Measurements from ENCODE around the gene WDHD1.
"Not testable (repeated sequence)": the region's sequence is repeated elsewhere in the genome, so short reads cannot be mapped to it uniquely, and the experiment has no call there.

WDHD1 gene, protein sequence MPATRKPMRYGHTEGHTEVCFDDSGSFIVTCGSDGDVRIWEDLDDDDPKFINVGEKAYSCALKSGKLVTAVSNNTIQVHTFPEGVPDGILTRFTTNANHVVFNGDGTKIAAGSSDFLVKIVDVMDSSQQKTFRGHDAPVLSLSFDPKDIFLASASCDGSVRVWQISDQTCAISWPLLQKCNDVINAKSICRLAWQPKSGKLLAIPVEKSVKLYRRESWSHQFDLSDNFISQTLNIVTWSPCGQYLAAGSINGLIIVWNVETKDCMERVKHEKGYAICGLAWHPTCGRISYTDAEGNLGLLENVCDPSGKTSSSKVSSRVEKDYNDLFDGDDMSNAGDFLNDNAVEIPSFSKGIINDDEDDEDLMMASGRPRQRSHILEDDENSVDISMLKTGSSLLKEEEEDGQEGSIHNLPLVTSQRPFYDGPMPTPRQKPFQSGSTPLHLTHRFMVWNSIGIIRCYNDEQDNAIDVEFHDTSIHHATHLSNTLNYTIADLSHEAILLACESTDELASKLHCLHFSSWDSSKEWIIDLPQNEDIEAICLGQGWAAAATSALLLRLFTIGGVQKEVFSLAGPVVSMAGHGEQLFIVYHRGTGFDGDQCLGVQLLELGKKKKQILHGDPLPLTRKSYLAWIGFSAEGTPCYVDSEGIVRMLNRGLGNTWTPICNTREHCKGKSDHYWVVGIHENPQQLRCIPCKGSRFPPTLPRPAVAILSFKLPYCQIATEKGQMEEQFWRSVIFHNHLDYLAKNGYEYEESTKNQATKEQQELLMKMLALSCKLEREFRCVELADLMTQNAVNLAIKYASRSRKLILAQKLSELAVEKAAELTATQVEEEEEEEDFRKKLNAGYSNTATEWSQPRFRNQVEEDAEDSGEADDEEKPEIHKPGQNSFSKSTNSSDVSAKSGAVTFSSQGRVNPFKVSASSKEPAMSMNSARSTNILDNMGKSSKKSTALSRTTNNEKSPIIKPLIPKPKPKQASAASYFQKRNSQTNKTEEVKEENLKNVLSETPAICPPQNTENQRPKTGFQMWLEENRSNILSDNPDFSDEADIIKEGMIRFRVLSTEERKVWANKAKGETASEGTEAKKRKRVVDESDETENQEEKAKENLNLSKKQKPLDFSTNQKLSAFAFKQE

DNA sequence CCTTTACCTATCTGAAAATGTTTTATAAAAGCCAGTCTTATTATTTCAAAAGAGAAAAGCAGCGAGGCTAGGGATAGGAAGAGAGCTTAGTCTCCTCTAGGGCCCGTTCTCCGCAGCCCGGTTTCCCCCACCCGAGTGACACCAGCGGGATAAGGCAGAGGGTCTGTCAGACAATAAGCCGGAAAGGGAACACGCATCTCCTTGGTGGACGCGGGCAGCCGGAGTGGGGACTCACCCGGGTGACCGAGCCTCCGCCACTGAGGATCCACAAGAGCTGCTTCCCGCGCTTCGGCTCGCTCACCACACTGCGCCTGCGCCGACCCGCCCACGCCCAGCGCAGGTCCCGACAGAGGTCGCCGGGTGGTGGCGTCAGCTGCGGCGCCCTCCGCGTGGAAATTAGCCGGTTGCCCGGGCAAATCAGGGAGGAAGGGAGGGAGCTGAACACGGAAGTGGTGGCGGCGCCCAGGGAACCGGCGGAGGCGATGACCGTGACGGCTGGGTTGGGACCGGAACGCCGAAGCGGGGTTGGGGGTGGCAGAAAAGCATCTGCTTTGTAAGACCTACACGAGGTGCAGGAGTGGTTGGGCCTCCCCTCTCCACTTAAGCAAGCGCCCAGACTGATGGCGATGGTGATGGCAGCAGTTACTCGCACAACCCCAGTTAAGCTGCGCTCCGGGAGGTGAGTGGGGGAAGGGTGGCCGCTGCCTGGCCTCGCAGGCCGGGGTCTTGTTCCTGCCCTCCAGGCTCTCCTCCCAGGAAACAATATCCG, at the start of gene WDHD1, which contains the start of gene SOCS4:
Gene WDHD1, minus strand, starts transcription at position 307 of the 769 bp plus-strand sequence. CDS start 312 bp downstream, outside the sequence.
Gene SOCS4, plus strand, starts transcription at position 444 of the 769 bp plus-strand sequence. CDS start 15,806 bp downstream, outside the sequence.
- DNase-seq (ENCODE audit: low read depth) = peak; percentile 94

DNA sequence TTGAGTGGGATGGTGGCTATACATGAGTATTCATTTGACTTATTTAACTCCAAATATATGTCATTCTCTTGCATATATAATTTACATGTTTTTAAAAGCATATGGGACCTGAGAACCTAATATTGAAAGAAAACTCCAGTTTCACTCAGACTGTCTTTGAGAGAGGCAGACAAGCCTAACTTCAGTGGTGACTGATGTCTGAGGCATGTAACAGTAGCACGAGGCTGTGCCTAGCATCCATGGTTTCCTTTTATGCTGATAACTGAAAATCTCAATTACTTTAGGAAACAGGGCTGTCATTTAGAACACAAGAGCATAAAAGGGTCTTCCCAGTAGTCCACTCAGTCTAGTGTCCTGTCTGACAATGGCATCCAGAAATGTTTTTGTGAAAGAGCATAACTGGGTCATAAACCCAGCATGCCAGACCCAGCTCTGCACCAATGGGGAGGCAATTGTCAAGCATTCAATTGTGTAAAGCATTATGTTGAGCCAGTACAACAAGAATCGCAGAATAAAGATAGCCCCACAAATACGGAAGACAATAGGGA, 48.8 kb upstream of the WDHD1 start:
- DNase-seq (ENCODE audit: low read depth) = no peak

DNA sequence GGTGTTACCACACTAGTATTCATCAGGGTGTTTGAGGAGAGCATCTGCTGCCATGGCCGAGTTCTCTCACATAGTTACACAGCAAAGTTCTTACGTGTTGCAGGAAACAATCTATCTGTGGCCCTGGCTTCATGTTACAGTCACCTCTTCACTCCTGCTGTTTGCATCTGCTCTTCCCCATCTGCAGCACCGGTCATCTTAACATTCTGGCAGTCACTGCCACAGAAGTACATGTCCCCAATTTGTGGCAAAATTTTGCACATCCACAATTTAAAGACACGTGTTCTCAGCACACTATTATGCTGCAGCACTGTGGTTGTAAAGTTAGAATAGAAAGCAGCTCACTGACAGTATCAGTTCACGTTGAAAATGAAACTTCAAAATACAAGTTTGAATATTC, 47.8 kb upstream of the WDHD1 start:
- no peak for DNase-seq (ENCODE audit: low read depth)

DNA sequence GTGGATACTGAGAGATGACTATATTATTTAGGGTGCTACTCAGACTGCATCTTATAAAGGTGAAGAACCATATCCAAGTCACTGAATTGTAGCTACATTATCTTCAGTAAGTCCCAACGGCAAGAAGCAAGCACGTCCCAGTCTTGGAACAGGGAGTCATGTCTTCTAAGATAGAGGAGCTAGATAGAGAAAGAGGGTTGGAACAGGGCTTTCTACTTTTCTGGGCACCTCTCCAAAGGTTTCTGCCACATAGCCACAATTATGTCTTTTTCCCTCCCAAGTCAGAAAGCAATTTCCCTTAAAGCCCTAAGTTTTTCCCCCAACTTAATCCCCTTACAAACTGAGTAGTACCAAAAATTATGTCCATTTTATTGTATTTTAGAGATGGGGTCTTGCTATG, 47.0 kb upstream of the WDHD1 start:
- no peak for DNase-seq (ENCODE audit: low read depth)

DNA sequence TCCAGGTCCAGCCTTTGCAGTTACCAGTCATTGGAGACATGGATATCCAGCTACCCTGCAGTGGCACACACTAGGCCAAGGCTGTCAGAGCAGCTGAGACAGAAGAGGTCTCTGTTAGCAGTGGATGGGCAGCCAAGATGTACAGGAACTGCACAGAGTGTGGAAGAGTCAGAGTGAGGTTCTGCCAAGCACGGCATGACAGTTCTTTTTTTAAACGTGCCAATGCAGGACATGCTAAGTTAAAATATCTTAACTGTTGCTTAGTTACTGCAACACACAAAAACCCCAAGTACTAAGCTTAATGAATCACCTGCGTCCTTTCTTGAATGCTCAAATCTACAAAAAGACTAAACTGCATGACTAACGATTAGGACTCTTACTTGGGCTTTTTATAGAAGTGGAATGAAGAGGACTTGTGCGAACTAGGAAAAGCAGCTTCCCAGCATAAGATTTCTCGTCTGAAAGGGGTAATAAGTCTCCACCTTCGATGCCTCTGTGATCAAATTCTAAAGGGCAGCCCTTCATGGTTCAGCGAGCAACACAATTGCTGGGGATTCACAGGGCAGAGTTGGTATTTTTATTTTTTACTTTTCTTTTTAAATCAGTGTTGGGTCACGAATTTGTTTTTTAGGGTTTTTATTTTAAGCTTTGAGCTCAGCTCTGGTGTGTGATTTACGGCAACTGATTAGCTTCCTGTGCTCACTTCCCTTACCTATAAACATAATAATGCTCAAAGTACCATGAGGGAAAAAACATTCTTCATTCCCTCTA, 45.2 kb upstream of the WDHD1 start:
- DNase-seq (ENCODE audit: low read depth) = no peak

DNA sequence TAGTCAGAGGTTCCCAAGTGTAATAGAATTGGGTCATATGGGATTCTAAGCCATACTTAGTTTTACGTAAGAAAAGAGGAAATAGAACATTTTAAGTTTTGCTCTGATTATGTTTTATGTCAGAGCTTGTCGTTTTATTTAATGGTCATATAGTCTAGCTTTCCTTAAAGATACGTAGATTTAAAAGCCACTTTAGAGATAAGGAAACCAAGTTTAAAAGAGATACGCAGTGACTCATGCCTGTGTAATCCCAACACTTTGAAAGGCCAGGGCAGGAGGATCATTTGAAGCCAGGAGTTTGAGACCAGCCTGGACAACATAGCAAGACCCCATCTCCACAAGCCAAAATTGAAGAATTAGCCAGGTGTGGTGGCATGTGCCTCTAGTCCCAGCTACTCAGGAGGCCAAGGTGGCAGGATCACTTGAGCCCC, 44.1 kb upstream of the WDHD1 start:
- DNase-seq (ENCODE audit: low read depth) = no peak

DNA sequence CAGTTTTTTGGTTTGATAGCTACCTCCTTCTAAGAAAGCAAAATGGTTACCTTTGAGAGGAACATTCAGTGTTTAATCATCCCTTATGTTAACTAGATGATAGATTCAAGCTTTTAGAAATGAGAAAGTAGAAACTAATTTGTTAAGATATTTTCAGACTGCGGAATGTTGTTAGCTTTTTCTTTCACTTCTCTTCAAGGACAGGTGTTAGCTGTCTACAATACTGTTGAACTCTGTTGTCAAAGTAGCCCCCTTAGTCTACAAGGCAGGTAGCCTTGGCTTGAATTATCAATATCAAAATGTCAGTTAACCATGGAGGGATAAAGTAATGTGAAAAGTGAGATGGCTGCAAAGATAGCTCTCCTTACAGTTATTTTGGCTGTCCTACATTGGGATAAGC, 39.3 kb upstream of the WDHD1 start:
- DNase-seq (ENCODE audit: low read depth) = no peak

DNA sequence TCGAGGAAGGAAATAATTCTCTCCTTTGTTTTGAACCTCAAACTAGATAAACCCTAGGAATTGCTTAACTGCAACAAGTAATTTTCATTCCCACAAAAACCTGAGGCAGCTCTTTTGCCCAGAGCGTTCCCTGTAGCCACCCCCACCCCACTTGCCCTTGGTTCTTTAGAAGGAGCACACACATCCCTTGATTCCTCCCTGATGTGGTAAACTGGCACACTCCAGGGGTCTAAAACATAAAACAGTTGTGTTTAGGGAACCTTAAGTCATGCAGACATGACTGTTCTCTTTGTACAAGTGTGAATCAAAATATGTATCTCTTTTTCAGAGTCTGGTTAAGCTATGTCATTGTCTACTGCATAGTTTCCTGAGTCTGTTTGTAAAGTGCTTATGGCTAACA, 38.5 kb upstream of the WDHD1 start:
- no peak for DNase-seq (ENCODE audit: low read depth)

DNA sequence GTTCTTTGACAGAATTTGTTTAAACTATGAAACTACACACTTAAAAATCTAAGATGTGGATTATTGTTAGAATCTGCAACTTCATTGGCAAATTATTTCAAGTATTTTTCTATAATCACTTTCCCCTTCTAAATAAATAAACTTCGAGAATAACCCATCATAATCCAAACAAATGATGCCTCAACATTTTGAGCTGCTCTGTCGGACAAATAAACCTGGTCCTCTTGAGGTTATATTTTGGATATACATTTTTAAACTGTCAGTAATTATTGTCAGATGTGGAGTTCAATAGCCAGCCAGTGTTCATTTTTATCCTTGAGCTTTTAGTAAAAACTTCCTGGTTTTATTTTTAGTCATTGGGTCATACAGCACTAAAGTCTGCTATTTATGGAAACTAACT, 38.0 kb upstream of the WDHD1 start:
- DNase-seq (ENCODE audit: low read depth) = not testable (repeated sequence)

DNA sequence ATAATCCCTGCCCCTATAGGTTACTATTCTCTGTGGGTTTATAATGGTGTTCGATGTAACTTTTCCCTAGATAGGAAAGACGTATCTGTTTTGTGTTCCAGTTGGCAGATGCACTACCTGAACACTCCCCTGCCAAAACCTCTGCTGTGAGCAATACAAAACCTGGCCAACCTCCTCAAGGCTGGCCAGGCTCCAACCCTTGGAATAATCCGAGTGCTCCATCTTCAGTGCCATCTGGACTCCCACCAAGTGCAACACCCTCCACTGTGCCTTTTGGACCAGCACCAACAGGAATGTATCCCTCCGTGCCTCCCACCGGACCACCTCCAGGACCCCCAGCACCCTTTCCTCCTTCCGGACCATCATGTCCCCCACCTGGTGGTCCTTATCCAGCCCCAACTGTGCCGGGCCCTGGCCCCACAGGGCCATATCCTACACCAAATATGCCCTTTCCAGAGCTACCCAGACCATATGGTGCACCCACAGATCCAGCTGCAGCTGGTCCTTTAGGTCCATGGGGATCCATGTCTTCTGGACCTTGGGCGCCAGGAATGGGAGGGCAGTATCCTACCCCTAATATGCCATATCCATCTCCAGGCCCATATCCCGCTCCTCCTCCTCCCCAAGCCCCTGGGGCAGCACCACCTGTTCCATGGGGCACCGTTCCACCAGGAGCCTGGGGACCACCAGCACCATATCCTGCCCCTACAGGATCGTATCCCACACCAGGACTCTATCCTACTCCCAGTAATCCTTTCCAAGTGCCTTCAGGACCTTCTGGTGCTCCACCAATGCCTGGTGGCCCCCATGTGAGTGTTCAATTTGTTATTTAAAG, 35.8 kb upstream of the WDHD1 start:
- DNase-seq (ENCODE audit: low read depth) = no peak

DNA sequence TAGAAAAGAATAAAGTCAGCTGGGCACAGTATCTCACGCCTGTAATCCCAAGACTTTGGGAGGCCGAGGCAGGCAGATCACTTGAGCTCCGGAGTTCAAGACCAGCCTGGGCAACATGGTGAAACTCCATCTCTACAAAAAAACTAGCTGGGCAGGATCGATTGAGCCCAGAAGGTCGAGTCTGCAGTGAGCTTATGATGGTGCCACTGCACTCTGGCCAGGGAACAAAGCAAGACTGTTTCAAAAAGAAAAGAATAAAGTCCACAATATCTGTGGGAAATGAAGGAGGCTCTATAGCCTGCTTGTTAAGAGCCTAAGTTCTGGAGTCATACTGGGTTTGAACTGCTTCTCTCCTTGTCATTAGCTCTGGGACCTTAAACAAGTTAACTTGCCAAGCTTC, 32.4 kb upstream of the WDHD1 start:
- no peak for DNase-seq (ENCODE audit: low read depth)

DNA sequence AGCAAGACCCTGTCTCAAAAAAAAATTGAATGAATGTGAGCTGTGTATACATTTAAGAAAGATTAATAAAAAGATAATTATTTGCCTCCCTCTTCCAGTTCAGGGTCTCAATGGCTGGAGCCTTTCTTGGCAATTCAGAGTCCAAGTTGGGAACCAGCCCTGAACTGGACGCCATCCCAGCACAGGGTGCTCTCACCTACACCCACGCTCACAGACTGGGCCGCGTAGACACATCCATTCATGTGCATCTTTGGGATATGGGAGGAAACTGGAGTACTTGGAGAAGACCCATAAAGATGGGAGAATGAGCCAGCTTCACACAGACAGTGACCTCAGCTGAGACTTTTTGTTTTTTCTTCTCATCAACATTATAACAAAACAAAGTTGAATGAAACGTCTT, 31.0 kb upstream of the WDHD1 start:
- no peak for DNase-seq (ENCODE audit: low read depth)

DNA sequence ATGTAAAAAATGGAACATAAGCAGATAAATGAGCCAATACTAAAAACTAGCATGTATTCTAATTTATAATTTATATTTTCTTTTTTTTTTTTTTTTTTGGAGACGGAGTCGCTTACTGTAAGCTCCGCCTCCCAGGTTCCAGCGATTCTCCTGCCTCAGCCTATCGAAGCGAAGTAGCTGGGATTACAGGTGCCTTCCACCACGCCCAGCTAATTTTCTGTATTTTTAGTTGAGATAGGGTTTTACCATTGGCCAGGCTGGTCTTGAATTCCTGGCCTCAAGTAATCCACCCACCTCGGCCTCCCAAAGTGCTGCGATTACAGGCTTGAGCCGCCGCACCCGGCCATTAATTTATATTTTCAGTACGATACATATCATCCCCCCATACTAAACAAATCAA, 27.2 kb upstream of the WDHD1 start:
- no peak for DNase-seq (ENCODE audit: low read depth)

DNA sequence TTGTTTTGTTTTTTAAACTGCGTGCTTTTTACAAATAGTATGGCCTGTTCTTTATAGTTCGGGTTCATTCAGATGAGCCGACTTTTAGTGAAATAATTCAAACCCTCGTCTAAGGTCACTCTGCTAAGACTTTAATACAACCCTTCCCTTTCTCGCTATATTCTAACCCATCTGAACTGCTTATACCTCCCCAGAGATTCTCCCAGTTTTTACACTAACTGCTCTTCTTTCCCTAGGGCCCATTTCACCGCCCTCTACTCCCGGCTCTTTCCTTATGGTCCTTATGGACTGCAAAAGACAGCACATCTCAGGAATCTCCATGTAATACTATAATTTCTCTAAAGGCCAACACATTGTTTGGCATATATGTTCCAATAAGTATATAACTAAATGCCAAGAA, 26.6 kb upstream of the WDHD1 start:
- no peak for DNase-seq (ENCODE audit: low read depth)

DNA sequence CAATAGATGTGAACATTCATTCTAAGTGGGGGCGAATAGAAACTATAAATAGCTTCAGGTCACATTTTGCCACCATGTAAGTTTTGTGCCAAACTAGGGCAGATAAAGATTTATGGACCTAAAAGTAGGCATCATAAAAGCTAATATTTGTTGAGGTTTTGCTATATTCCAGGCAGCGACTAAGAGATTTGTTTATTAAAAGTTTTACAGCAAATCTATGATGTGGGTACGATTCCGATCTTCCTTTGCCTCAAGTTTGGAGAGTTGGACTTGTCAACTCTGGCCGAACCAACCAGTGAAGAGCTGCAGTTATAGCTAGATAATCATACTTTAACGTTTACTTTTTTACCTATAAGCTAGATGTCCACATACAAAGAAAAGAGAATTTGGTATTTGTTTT, 26.1 kb upstream of the WDHD1 start:
- no peak for DNase-seq (ENCODE audit: low read depth)

DNA sequence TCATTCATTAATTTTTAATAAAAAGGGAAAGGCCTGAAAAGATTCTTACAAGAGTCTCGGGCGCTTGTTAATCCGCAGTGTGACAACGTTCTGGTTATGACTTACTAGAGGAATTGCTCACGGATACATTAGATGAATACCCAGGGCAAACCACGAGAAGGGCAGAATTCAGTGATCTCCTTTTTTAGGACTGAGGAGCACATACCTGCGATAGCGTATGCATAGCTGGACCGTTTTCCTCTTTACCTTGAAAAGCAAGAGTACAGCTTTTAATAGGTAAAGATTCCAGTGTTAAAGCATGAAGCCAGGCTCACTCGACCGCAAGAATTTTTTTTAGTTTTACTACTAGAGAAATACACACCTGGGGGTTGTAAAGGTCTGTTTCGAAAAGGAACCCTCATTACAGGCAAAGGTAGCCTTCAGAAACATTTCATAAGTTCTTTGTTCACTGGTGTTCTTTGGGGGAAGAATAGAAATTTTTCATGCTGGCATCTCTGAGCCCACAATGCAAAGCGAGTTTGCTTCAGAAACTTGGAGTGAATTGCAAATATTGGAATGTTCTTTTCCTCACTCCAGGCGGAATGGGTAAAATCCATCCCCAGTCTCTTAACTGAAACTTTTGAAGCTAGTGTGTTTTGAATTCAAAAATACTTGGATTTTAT, 25.5 kb upstream of the WDHD1 start:
- DNase-seq (ENCODE audit: low read depth) = no peak

DNA sequence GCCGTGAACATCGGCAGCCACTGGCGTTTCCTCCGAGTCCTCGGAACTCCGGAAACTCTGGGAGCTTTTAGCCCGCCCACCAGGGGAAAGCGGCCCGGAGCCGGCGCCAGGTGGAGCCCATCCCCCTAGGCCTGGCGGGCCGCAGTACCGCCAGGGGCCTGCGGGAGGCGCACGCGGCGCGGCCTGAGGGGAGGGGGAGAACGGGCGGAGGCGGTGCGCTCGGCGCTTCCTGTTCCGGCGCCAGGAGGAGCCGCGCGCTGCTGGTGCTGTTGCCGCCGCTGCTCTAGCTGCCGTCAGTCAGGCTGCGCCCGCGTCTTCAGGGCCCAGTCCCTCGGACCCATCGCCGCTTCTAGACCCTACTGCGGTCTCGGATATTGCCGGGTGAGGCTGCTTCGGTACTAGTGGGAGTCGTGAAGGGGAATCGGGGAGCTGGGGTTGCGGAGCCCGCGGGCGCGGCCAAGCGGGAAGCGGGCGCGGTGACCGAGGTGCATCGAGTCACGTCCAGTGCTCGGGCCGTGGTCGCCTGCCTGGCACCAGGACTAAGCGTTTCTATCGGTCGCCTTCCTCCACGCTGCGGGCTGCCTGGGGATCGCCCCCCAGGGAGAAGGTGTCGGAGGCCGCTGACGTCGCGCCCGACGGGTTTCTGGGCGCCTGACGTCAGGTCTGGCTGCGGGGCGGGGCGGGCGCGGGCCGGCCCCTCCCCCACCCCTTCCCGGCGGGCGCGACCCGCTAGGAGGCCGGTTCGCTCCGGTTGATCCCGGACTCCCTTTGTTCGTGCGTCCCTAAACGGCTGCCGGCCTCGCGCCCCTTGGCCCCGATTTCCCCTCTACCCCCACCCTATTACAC, 24.7 kb upstream of the WDHD1 start, which contains the start of gene MAPK1IP1L:
Gene MAPK1IP1L, plus strand, starts transcription at position 225 of the 846 bp plus-strand sequence. CDS start 10,037 bp downstream, outside the sequence.
- DNase-seq (ENCODE audit: low read depth) = peak; percentile 79

DNA sequence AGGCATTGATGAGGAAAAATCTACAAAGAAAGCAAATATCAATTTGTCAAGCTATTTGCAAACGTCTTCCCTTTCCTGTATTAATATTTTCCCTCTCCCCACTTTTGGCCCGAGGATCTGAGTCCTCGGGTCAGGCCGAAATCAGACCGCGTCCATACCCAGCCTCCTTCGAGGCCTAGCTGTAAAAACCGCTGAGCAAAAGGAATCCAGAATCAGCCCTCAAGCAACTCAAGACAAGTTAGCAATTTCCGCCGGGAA, 24.2 kb upstream of the WDHD1 start:
- DNase-seq (ENCODE audit: low read depth) = no peak

All from stimulated activated CD8-positive, alpha-beta memory T cell treated with anti-CD3 and anti-CD28 coated beads, Interleukin-7, amount 100 ng/mL, for 24 hours (primary cell).